GM04504 (cell line): ENCODE data around the gene KMT2C.

Experiments used
- DNase-seq: peaks from one replicate; pipeline ENCODE4 v3.0.0-alpha.2; 2012; ENCODE audit warnings: low read depth

The KMT2C gene

DNA sequence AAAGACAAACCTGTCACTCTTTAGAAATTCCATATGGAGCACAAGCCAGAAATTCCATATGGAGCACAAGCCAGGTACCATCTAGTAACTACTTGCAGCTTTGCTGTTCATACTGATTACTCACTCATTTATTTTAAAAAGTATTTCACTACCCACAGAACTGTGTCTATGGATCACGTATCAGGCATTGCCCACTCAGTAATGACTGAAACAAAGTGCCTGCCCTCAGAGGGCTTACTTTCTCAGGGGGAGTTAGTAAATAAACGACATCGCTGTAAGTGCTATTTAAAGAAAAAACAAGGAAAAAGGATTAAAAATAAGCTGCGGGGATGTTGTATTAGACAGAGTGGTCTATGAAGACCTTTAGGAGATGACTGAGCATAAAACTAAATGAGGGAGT is 239.4 kb downstream of the KMT2C start:
- no peak for DNase-seq

DNA sequence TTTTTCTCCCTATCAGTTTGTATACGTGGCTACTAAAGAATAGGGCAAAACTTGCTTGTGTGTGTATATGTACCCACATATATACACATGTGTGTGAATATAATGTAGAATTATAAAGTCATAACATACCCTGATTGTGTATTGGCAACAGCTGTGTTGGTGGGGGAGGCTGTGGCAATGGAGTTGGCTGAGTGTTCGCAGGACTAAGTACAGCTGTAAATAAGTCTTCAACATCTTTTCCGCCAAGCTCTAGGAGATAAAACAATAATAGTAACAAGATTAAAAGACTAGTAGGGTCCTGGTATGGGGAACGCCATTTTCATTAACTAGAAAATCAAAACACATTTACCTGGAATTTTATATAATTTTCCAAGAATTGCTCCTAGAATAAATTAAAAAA is 241.9 kb downstream of the KMT2C start:
- DNase-seq: no peak

DNA sequence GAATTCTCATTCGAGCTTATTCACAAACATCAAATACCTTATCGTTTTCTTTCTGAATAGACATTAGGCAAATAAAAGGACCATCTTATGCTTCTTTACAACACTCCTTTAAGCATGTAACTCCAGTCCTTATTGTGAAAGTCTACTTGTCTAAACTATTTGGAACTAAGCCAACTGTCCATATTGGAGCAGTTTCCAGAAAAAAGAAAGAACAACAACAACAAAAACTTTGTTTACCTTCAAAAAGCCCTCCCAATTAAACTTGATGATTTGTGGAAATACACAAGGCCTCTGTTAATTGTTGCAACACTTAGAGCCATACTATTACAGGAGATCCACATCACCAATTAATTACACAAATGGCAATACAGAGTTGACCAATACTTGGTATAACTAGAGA is 246.7 kb downstream of the KMT2C start:
- no peak for DNase-seq

DNA sequence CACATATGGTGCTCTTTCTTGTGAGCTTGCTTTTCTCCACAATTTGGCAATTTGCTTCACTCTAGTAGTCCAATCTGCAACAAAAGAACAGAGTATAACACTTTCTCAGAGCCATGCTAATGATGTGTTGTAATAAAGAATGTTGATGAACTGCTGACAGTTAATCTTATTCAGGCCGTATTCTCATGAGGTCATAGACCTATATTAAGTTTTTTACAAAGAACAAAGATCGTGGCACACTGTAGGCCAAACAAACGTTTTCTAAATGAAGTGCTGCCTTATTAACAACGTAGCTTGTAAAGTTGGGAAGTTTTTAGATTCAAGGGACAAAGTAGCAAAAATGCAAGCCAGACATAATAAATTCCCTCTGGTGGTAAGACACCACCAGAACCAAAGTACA is 250.2 kb downstream of the KMT2C start:
- no peak for DNase-seq

DNA sequence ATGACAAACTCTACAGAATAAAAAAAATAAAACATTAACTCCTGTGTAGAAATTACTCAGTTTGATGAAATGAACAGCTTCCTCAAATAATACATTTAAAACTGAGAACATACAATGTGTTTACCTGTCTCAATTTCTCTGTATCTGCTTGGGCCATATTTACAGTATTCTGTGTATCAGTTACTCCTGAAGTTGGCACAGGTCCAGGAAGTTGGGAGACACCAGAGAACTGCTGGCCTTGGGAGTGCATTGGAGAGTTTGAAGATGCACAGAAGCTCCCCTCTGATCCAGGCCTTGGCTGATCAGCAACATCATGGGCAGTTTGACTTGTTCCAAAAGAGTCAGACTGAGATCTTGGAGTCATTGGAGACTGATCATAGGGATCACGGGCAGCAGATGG is 255.2 kb downstream of the KMT2C start:
- DNase-seq: no peak

DNA sequence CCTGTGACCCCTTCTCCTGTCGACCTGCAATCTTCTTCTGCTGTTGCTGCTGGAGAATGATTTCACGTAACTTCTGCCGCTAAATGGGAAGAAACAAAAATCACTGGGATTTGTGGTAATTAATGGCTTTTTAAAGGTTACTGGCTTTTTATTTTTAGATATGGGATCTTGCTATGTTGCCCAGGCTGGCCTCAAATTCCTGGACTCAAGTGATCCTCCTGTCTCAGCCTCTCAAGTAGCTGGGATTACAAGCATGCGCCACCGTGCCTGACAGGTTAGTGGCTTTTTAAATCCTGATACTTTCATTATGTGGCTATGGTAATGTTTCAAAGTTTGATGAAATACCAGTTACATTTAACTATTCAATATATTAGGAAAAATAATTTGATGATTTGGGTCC is 255.8 kb downstream of the KMT2C start:
- no peak for DNase-seq

DNA sequence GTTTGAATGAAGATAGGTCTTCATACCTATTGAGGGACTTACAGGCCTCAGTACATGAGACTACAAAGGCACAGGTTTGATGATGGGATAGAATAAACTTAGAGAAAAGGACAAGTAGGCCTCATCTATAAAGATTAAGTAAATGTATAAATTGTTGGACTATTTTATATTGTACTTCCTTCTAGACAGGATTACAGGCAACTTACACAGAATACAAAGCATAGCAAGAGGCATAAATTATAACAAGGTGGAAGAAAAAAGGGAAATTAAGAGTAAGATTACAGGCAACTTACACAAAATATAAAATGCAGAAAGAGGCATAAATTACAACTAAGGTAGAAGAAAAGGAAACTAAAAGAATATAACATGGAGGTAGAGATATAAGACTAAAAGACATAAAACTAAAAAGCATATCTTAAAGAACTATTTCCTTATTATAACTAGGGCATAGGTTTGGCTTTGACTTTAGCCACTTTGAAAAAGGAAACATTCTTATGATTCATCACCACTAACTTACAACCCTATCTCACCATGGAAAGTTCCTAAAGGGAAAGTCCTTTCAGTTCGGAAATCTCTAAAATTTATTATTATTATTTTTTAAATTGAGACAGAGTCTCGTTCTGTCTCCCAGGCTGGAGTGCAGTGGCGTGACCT is 257.3 kb downstream of the KMT2C start:
- no peak for DNase-seq

DNA sequence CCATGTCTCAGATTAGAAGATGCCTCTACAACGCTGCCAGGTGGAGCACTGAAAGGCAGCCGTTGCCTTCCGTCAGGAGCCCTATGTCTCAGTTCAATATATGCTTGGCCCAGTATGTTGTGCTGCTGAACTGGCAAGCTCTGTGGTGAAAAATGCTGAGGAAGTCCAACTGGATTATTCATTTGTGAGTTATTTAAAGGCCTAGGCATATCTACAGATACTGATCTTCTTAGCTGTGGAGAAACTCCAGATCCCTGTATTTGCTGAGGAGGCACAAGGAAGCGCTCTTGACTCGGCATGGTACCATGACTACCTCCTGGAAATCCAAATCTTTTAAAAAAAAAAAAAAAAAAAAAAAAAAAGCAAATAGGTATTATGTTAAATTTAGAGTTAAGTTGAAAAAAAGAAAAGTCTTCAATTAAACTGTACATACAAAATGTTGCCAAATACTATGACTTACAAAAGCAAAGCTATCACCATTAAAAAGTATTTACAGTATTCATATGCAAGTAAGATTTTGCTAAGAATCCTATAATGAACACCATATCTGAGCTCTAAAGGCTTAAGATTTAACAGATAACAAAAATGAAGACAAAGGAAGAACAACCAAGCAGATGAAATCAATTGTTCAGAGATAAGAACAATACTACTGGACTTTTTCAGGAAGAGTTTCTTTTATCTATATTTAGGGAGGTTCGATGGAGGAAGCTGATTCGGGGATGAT is 258.0 kb downstream of the KMT2C start:
- DNase-seq: no peak

DNA sequence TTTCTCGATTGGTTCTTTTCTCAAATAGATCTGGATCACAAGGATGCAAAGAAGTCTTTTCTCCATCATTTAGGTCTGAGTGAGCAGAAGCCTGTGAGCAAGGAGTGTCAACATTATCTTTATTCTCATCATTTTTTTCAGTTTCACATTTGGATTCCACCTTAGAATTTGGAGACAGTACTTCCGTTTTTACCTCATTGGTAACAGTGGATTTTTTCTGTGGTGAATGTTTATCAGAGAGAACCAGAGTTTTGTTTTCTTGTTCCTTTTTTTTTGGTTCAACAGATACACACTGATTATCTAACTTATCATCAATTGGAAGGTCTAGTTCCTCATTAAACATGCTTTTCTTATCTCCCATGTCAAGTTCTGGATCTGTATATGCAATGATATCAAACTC is 259.0 kb downstream of the KMT2C start:
- DNase-seq: no peak

DNA sequence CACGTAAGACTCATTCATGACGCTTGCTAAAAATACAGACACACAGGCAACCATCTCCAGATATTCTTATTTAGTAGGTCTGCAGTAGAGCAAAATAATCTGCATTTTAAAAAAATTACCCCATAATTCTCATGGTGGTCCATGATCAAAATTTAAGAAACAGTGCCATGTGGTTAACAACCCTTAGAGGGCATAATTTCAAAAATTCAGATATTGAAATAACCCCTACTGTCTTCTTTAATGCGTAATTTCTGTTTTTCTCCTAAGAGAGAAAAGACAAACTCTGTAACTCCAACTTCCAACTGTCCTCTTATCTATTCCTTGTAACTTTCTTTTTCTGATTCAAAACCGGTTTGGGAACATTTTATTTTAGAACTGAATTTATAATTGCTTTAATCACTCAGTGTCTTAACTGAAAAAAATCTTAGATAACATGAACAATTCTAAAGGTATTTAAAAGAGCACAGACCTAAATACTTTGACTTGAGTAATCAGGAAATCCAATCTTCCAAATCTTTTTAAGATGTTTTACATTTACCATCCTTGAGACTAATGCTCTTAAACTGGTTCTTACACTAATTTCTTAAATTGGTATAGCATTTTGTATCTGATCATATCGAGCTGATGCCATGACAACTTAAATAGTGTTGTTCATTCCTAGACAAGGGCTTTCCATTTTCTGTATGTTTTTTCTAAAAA is 262.3 kb downstream of the KMT2C start:
- no peak for DNase-seq

DNA sequence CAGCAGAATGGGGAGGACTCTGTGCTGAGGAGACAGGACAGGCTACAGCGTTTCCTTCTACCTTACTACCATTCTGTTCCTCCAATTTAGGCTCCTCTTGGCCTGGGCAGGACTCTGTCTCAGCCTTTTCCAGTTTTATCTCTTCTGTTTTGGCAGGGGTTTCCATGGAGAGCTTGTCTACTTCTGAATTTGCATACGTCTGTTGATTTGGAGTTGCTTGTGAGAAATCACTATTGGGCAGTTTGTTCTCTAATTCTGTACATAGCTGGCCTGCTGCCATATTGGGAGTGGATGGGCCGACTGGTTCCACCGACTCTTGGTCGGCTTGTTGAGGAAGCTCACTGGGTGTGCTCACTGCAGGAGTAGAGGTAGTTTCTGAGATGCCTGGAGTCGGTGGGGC is 273.5 kb downstream of the KMT2C start:
- no peak for DNase-seq

DNA sequence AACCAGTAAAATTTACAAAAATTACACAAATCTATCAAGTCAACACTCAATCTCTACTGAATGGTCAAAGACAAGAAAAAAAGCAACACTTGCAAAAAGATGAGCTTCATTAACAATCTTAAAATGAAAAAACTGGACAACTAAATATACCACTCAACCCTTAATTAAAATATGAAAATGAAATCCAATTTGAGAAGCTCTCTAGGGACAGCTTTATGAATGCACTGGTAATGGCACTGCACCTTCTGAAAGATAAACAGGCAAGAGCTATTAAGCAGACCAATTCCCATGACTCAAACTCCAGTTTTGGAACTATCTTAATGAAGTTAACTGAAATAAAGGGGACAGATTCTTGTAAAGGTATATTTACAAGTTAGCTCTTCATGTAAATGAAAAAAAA is 274.6 kb downstream of the KMT2C start:
- DNase-seq: no peak

DNA sequence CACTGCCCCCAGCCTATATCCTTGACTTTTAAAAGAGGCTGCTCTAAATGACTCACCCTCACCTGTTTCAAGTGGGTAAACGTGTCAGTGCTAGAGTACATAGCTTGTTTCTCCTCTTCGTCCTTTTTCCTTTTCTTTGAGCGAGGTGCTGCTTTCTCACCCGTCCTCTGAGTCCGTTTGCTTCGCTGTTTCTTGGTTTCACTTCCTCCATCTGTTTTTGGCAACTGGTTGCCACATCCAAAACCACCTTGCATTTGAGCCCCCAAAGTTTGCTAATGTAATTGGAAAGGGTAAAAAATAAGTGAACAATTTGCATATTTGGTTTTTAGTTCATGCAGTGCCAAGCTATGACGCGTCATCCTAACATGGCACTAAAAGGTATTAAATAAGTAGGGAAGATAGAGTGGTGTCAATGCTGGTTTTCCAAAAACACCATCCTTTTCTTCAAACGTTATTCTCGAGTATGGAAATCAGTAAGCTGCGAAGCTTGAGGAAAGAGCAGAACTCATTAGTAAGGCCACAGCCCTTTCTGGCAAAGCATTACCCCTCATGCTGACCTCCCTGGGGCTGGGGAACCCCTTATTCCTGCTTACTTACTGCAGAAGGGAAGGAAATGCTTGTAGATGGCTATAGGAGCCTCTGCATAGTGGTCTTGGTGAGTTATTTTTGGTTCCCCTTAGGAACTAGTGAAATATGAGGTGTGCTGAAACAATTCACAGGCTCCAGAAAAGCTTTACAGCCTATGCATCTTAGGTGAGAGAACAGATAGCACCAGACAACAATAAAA is 276.8 kb downstream of the KMT2C start:
- DNase-seq: no peak

DNA sequence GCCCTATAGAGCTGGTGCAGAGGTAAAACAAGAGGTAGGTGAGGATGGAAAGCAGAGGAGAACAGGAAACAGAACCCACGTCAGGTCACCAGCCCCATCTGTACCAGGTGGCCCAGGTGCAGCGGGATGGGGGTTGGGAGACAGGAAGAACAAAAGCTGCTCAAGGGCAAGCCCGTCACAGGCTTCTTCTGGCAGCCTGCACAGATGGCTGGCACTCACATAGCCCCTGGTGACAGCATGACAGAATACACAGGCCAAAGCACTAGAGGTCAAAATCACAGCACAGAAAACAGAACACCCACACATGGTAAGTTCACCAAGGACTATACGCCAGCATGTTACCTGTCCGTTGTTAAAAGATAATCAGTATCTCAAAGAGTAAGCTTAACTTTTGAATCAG is 283.5 kb downstream of the KMT2C start:
- DNase-seq: no peak

DNA sequence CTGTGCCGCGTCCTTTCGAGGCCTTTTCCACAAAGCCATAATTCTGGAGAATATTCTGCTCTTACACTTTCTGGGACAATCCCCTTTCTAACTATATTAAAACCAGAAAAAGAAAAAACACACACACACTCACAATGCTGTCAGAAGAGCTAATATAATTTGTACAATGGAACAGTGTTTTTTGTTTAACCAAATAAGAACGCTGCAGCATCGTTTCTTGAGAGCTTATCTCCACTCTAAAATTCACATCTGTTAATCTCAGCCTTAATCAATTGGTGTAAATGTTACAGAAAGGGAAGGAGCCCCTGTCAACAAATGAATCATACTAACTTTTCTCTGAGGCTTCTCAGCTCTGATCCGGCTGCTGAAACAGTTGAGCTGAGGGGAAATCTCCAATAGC is 286.4 kb downstream of the KMT2C start:
- DNase-seq: no peak

DNA sequence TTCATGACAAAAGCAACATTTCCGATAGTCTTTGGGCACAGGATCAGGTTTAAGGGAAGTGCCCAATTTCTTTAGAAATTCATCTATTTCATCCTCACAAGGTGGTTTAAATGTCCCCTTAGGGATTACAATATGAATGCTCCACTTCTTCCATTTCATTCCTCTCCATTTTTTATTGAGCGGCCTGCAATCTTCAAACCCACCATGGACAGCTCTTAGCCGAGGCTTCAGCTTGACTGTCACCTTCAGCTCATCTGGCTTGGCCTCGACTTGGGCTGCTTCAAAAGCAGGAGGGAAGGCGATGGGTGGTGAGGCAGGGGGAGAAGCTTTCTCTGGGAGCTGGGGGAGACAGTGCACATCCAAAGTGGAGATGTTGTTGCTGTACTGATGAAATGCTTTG is 287.1 kb downstream of the KMT2C start:
- no peak for DNase-seq

DNA sequence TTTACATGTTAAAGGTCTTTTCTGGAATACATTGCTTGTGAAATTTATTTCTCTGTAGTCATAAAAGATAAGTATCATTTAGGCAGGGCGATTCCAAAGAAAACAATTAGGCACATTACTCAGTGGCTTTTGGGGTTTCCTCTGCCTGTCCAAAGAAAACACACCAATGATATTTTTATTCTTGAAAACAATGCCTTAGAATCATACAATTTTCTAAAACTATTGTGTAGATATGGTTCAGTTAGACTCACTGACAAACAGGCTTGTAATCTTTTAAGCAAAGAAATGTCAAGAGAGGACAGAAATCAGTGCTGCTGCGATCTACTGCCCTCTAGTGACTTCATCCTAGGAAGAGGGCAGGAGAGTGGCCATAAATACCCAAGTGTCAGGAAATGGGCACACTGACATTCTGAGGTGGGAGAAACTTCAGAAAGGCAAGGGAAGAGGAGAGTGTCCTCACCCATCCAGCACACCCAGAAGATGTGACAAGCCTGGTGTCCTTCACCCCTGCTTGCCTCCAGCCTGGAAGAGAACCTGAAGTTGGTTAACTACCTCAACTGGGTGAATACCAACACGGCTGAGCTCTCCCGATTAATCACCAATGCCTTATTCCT is 289.8 kb downstream of the KMT2C start:
- DNase-seq: peak; percentile 10

DNA sequence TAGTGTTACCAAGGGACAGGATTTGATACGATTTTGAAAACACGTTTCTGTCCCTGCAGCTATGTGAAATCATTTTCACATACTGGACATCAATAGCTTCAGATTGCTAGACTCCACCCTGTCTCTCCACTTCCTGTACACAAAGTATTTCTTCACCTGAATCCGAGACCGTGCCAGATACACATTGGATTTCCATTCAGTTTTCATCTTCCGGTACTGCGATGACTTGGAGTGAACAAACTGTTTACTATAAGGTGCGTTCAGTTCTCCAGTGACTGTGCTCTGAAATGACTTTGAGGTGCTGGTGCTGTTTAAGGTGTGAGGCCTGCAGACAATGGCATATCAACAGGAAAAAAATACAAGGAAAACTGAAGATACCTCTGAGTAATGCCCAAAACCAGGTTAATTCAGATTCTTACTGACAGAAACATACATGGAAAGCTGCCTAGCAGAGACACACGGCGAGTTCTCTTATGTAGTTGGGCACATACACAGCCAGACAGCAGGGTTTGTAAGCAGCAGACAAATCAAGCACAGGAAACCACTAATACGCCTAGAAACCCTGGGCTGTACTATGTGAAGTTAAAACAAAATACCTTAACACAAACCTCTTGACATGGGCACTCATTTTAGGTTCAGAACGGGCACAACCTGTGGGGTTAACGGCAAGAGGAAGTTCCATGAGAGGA is 291.1 kb downstream of the KMT2C start:
- DNase-seq: no peak

DNA sequence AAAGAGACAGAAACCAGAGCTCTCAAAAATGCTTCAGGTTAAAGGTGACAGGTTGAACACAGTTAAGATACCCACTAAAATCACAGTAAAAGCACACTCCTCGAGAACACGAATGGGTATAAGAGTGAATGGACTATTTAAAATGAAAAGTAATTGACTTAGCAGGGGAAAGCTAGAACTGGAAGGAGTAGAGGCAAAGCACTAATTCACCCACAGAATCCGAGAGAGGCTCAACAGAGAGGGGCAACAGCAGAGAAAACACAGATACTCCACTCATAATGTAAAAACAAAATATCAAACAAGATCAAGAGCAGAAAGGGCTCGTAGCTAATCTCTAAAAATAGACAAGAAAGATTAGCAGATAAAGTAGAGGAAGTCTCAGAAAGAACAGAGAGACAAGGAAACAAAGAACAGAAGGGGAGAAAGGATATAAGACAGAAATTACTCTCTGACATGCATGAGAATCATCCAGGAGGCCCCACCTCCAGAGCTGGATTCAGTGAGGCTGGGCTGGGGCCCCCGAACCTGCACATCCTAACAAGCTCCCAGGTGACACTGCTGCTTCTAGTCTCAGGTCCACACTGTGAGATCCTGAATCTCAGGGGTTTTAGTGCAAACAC is 292.7 kb downstream of the KMT2C start:
- no peak for DNase-seq

DNA sequence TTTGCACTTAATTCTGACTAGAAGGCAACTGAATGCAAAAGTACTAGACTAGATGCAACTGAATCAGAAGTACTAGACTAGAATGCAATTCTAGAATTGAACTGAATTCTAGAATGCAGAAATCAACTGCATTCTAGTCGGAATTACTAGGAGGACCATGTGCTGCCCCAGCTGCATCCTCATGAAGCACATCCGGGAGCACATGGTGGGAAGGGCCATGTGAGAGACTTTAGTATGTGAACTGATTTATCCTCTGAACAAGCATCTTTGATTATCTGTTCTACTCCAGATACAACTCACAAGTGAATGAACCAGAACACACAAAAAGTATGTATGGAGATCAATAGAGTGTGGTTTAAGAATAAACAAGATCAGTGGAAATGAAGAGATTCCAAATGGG is 295.2 kb downstream of the KMT2C start:
- no peak for DNase-seq

DNA sequence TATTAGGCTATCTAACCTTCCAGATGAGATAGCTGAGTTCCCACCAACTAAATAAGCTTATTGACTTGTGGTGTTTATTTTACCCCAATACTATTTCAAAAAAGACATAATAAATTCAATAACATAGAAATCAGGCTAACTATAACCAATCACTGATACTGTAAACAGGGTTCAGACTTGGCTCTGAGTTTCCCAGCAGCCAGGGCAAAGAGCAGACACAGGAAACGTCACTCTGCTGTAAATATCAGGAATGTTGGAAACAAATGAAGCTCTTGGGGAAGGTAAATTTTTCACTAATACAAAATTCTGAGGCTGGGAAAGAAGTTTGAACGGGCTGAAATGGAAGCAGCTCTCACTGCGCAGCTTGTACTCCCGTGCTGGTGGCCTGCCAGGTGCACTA is 295.7 kb downstream of the KMT2C start:
- no peak for DNase-seq
